WTC11 (cell line): ENCODE data around the gene SPEM2. TPM values are rescaled to one million over a fixed set of nuclear protein-coding genes. Genes with fewer than 3 reads are reported as not detected.
"Not testable (repeated sequence)": the region's sequence is repeated elsewhere in the genome, so short reads cannot be mapped to it uniquely, and the experiment has no call there.

Experiments used
- ATAC-seq: fragments of 200-7000 bp; cut with Tn5 transposase; 2 replicates; pipeline ENCODE4 v1.10.0; 2021; ENCODE audit warnings: mild to moderate bottlenecking, moderate library complexity
- CTCF ChIA-PET: fragments of 300-600 bp; sonication (Branson Sonifier 250); formaldehyde crosslinking; loops from one replicate; lab custom pipeline; 2021; ENCODE audit warnings: antibody characterized with exemption; lab: Charles Lee
- POLR2A ChIA-PET: fragments of 350-600 bp; sonication (Branson Sonifier 250); formaldehyde crosslinking; loops from one replicate; lab custom pipeline; 2021; ENCODE audit warnings: antibody characterized with exemption; lab: Charles Lee
- DNase-seq: peaks from one replicate; pipeline ENCODE4 v3.0.0; 2021; ENCODE audit warnings: low spot score
- H3K27ac Mint-ChIP-seq: 2 replicates; pipeline ENCODE4 v1.8.0; 2021; ENCODE audit warnings: mixed read lengths
- H3K27me3 Mint-ChIP-seq: 2 replicates; pipeline ENCODE4 v1.8.0; 2021; ENCODE audit warnings: low read depth, mild to moderate bottlenecking, moderate library complexity, mixed read lengths
- H3K36me3 Mint-ChIP-seq: 2 replicates; pipeline ENCODE4 v1.8.0; 2021; ENCODE audit warnings: mixed read lengths
- H3K4me1 Mint-ChIP-seq: 2 replicates; pipeline ENCODE4 v1.8.0; 2022; ENCODE audit warnings: mixed read lengths
- H3K4me3 Mint-ChIP-seq: 2 replicates; pipeline ENCODE4 v1.8.0; 2021; ENCODE audit warnings: mild to moderate bottlenecking, moderate library complexity, mixed read lengths
- H3K9me3 Mint-ChIP-seq: 2 replicates; pipeline ENCODE4 v1.8.0; 2021; ENCODE audit warnings: mixed read lengths
- ATF1 ChIP-seq: sonication (generic); formaldehyde crosslinking; IDR thresholded peaks from 2 replicates; pipeline ENCODE4 v1.8.1; 2023; ENCODE audit warnings: mild to moderate bottlenecking, moderate library complexity, missing genetic modification reagents
- FOXP1 ChIP-seq: sonication (generic); formaldehyde crosslinking; IDR thresholded peaks from 2 replicates; pipeline ENCODE4 v1.8.0; 2022; ENCODE audit warnings: missing genetic modification reagents, mild to moderate bottlenecking, moderate library complexity, borderline replicate concordance
- HMGA2 ChIP-seq: fragments of 250-450 bp; sonication (Bioruptor Pico); IDR thresholded peaks from 2 replicates; pipeline ENCODE4 v1.4.0; 2021; ENCODE audit warnings: mild to moderate bottlenecking, moderate library complexity
- MXD4 ChIP-seq: fragments of 250-450 bp; sonication (Bioruptor Pico); IDR thresholded peaks from 2 replicates; pipeline ENCODE4 v1.8.0; 2021; ENCODE audit warnings: mild to moderate bottlenecking, moderate library complexity, borderline replicate concordance
- MYBL2 ChIP-seq: sonication (generic); formaldehyde crosslinking; IDR thresholded peaks from 2 replicates; pipeline ENCODE4 v1.8.1; 2023; ENCODE audit warnings: mild to moderate bottlenecking, moderate library complexity, missing genetic modification reagents
- NFE2L1 ChIP-seq: sonication (generic); formaldehyde crosslinking; IDR thresholded peaks from 2 replicates; pipeline ENCODE4 v1.8.1; 2023; ENCODE audit warnings: missing genetic modification reagents
- NR3C1 ChIP-seq: sonication (generic); formaldehyde crosslinking; conservative IDR thresholded peaks from 2 replicates; pipeline ENCODE4 v1.8.1; 2023; ENCODE audit warnings: low read depth, mild to moderate bottlenecking, missing genetic modification reagents
- TEAD1 ChIP-seq: sonication (generic); formaldehyde crosslinking; IDR thresholded peaks from 2 replicates; pipeline ENCODE4 v1.8.0; 2022; ENCODE audit warnings: mild to moderate bottlenecking, missing genetic modification reagents
- TP53 ChIP-seq: sonication (generic); formaldehyde crosslinking; IDR thresholded peaks from 2 replicates; pipeline ENCODE4 v1.8.1; 2023; ENCODE audit warnings: mild to moderate bottlenecking, missing genetic modification reagents
- ZBTB21 ChIP-seq: sonication (generic); formaldehyde crosslinking; IDR thresholded peaks from 2 replicates; pipeline ENCODE4 v1.8.1; 2023; ENCODE audit warnings: mild to moderate bottlenecking, missing genetic modification reagents, borderline replicate concordance
- ZNF317 ChIP-seq: sonication (generic); formaldehyde crosslinking; IDR thresholded peaks from 2 replicates; pipeline ENCODE4 v1.8.1; 2023; ENCODE audit warnings: low read depth, mild to moderate bottlenecking, moderate library complexity, missing genetic modification reagents, borderline replicate concordance
- total RNA-seq: library from RNA; stranded (reverse); gene quantifications from 3 replicates; pipeline ENCODE4 v1.2.3, GENCODE V29; 2021
- TF ChIP-seq, protein P1 (sequence below): sonication (generic); formaldehyde crosslinking; IDR thresholded peaks from 2 replicates; pipeline ENCODE4 v1.8.0; 2023; ENCODE audit warnings: mild to moderate bottlenecking, missing genetic modification reagents
- TF ChIP-seq, protein P2 (sequence below): sonication (generic); formaldehyde crosslinking; IDR thresholded peaks from 2 replicates; pipeline ENCODE4 v1.8.0; 2023; ENCODE audit warnings: missing genetic modification reagents, mild to moderate bottlenecking, borderline replicate concordance
- TF ChIP-seq, protein P3 (sequence below): sonication (generic); formaldehyde crosslinking; IDR thresholded peaks from 2 replicates; pipeline ENCODE4 v1.8.1; 2022; ENCODE audit warnings: mild to moderate bottlenecking, moderate library complexity, missing genetic modification reagents
- TF ChIP-seq, protein P4 (sequence below): sonication (generic); formaldehyde crosslinking; conservative IDR thresholded peaks from 2 replicates; pipeline ENCODE4 v1.8.1; 2022; ENCODE audit warnings: mild to moderate bottlenecking, missing genetic modification reagents
- TF ChIP-seq, protein P5 (sequence below): fragments of 200-600 bp; IDR thresholded peaks from 2 replicates; pipeline ENCODE4 v1.8.0; 2022; ENCODE audit warnings: antibody characterized with exemption
- TF ChIP-seq, protein P6 (sequence below): sonication (generic); formaldehyde crosslinking; IDR thresholded peaks from 2 replicates; pipeline ENCODE4 v1.8.0; 2022; ENCODE audit warnings: mild to moderate bottlenecking, missing genetic modification reagents

SPEM2 gene
- total RNA-seq, 1 experiment from 2014 or later = 0.13 TPM

DNA sequence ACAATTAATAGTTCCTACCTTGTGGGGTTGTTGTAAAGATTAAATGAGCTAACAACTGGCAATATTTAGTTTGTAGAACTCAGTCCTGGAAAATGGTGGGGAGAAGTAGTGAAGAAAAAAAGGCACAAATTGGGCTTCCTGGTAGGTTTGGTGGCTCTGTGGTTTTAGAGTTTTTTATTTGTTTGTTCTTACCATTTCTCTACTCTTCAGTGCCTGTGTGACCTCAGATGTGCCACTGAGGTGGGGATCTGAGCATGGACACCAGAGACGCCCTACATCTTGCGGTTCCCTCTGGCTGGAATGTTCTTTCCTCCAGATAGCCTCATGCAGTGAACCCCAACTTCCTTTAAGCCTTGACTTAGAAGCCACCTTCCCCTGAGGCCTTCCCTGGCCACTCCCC is 46.3 kb downstream of the SPEM2 start (continued):
- TF ChIP-seq, protein P1, sequence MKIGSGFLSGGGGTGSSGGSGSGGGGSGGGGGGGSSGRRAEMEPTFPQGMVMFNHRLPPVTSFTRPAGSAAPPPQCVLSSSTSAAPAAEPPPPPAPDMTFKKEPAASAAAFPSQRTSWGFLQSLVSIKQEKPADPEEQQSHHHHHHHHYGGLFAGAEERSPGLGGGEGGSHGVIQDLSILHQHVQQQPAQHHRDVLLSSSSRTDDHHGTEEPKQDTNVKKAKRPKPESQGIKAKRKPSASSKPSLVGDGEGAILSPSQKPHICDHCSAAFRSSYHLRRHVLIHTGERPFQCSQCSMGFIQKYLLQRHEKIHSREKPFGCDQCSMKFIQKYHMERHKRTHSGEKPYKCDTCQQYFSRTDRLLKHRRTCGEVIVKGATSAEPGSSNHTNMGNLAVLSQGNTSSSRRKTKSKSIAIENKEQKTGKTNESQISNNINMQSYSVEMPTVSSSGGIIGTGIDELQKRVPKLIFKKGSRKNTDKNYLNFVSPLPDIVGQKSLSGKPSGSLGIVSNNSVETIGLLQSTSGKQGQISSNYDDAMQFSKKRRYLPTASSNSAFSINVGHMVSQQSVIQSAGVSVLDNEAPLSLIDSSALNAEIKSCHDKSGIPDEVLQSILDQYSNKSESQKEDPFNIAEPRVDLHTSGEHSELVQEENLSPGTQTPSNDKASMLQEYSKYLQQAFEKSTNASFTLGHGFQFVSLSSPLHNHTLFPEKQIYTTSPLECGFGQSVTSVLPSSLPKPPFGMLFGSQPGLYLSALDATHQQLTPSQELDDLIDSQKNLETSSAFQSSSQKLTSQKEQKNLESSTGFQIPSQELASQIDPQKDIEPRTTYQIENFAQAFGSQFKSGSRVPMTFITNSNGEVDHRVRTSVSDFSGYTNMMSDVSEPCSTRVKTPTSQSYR (CRISPR knock-in tag) = no peak
- TF ChIP-seq ZNF317 (CRISPR knock-in tag) (no peak), NFE2L1 (CRISPR knock-in tag) (no peak), FOXP1 (CRISPR knock-in tag) (no peak), MXD4 (CRISPR knock-in tag) (no peak), TEAD1 (CRISPR knock-in tag) (no peak)
- TF ChIP-seq, protein P2, sequence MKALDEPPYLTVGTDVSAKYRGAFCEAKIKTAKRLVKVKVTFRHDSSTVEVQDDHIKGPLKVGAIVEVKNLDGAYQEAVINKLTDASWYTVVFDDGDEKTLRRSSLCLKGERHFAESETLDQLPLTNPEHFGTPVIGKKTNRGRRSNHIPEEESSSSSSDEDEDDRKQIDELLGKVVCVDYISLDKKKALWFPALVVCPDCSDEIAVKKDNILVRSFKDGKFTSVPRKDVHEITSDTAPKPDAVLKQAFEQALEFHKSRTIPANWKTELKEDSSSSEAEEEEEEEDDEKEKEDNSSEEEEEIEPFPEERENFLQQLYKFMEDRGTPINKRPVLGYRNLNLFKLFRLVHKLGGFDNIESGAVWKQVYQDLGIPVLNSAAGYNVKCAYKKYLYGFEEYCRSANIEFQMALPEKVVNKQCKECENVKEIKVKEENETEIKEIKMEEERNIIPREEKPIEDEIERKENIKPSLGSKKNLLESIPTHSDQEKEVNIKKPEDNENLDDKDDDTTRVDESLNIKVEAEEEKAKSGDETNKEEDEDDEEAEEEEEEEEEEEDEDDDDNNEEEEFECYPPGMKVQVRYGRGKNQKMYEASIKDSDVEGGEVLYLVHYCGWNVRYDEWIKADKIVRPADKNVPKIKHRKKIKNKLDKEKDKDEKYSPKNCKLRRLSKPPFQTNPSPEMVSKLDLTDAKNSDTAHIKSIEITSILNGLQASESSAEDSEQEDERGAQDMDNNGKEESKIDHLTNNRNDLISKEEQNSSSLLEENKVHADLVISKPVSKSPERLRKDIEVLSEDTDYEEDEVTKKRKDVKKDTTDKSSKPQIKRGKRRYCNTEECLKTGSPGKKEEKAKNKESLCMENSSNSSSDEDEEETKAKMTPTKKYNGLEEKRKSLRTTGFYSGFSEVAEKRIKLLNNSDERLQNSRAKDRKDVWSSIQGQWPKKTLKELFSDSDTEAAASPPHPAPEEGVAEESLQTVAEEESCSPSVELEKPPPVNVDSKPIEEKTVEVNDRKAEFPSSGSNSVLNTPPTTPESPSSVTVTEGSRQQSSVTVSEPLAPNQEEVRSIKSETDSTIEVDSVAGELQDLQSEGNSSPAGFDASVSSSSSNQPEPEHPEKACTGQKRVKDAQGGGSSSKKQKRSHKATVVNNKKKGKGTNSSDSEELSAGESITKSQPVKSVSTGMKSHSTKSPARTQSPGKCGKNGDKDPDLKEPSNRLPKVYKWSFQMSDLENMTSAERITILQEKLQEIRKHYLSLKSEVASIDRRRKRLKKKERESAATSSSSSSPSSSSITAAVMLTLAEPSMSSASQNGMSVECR (CRISPR knock-in tag) = no peak

DNA sequence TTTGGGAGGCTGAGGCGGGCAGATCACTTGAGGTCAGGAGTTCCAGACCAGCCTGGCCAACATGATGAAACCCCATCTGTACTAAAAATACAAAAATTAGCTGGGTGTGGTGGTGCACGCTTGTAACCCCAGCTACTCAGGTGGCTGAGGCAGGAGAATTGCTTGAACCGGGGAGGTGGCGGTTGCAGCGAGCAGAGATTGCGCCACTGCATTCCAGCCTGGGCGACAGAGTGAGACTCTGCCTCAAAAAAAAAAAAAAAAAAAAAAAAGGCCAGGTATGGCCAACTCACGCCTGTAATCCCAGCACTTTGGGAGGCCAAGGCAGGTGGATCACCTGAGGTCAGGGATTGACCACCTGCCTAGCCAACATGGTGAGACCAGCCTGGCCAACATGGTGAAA is 49.4 kb downstream of the SPEM2 start:
- H3K4me1 Mint-ChIP-seq = peaks cover 24% of the 10 kb centered on the region
- not testable (repeated sequence) for H3K4me3 Mint-ChIP-seq, H3K27me3 Mint-ChIP-seq, DNase-seq, ATAC-seq, H3K9me3 Mint-ChIP-seq, H3K27ac Mint-ChIP-seq, H3K36me3 Mint-ChIP-seq
- CTCF ChIA-PET = interaction anchor here (0.7 to 2.7 kb wide), 2 partner anchors 40 to 86 kb away, joined by 6 to 11 read pairs; no protein-coding TSS in a partner anchor
- POLR2A ChIA-PET = interaction anchor here (0.7 kb wide), 2 partner anchors 16 to 33 kb away, joined by 3 to 4 read pairs; no protein-coding TSS in a partner anchor

DNA sequence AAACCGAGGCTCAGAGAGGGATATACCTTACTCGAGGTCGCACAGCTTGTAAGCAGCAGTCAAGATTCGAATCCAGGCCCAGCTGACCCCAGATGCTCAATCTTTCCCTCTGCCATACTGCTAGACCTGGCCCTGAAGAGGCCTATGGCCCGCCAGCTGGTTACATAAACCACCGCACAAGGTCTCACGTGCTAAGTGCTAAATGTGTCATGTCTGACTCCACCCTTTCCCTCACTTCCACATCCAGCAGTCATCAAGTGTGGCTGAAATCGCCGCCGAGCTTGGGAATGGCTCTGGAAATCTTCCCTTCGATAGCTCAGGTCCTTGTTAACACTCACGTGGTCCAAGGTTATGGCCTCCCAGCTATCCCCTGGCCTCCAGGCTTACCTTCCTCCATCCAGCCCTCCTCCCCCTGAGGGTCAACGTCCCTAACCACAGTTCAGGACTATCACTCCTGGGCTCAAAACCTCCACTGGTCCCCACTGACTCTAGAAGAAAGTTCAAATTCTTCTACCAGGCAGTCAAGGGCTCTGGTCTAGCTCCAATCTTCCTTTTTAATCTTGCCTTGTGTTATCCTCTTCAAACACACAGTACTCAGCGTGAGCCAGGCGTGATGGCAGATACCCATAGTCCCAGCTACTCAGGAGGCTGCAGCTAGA is 50.5 kb downstream of the SPEM2 start:
- ChIA-PET POLR2A (interaction anchor here (1.5 kb wide), 1 partner anchor 30 kb away, joined by 3 read pairs; no protein-coding TSS in a partner anchor), CTCF (interaction anchor here (0.6 to 5.3 kb wide), 6 partner anchors 35 to 120 kb away, joined by 3 to 27 read pairs (median 5); partner anchors contain the start of gene TMEM102)
- H3K27me3 Mint-ChIP-seq = no peaks in the 10 kb centered on the region
- DNase-seq = no peak
- TF ChIP-seq ZBTB21 (CRISPR knock-in tag) (no peak), TEAD1 (CRISPR knock-in tag) (no peak)
- TF ChIP-seq, protein P3, sequence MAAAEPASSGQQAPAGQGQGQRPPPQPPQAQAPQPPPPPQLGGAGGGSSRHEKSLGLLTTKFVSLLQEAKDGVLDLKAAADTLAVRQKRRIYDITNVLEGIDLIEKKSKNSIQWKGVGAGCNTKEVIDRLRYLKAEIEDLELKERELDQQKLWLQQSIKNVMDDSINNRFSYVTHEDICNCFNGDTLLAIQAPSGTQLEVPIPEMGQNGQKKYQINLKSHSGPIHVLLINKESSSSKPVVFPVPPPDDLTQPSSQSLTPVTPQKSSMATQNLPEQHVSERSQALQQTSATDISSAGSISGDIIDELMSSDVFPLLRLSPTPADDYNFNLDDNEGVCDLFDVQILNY (CRISPR knock-in tag) = no peak
- H3K4me1 Mint-ChIP-seq = peaks cover 32% of the 10 kb centered on the region
- no peak for ATAC-seq
- no peak overlapping the region; the same call in 1 of the 2 replicates for H3K27ac Mint-ChIP-seq
- no peaks in the 10 kb centered on the region for H3K9me3 Mint-ChIP-seq
- no peaks in the 10 kb centered on the region for H3K36me3 Mint-ChIP-seq
- no peak overlapping the region for H3K4me3 Mint-ChIP-seq

DNA sequence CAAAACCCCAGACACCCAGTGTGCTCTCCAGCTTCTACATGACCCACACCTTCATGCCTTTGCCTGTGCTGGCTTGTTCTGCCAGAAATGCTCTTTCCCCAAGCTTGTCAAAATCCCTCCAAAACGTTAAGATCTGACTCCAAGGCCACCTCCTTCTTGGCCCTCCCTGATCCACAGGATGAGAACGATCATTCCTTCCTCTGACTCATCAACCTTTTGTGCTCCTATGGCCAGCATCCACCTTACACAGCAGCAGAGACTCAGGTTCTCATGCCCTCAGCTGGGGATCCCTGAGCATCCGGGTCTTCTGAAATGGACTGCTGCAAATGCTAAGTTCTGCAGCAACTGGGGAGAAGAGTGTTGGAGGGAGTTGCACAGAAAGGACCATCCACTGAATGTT is 51.1 kb downstream of the SPEM2 start:
- Mint-ChIP-seq H3K27ac (peak overlapping the region; percentile 90), H3K4me1 (peaks cover 38% of the 10 kb centered on the region), H3K36me3 (no peaks in the 10 kb centered on the region), H3K4me3 (no peak overlapping the region), H3K9me3 (no peaks in the 10 kb centered on the region), H3K27me3 (no peaks in the 10 kb centered on the region)
- no peak for ATAC-seq
- ChIA-PET POLR2A (interaction anchor here (0.6 to 1.5 kb wide), 3 partner anchors 31 to 202 kb away, joined by 3 to 4 read pairs (median 3); no protein-coding TSS in a partner anchor), CTCF (interaction anchor here (1.1 to 5.3 kb wide), 5 partner anchors 35 to 121 kb away, joined by 3 to 27 read pairs (median 6); partner anchors contain the start of gene TMEM102)
- no peak for DNase-seq
- TF ChIP-seq HMGA2 (CRISPR knock-in tag) = no peak
- TF ChIP-seq, protein P4, sequence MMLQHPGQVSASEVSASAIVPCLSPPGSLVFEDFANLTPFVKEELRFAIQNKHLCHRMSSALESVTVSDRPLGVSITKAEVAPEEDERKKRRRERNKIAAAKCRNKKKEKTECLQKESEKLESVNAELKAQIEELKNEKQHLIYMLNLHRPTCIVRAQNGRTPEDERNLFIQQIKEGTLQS (CRISPR knock-in tag) = no peak
- no peak for TF ChIP-seq MYBL2 (CRISPR knock-in tag)
- TF ChIP-seq, protein P5, sequence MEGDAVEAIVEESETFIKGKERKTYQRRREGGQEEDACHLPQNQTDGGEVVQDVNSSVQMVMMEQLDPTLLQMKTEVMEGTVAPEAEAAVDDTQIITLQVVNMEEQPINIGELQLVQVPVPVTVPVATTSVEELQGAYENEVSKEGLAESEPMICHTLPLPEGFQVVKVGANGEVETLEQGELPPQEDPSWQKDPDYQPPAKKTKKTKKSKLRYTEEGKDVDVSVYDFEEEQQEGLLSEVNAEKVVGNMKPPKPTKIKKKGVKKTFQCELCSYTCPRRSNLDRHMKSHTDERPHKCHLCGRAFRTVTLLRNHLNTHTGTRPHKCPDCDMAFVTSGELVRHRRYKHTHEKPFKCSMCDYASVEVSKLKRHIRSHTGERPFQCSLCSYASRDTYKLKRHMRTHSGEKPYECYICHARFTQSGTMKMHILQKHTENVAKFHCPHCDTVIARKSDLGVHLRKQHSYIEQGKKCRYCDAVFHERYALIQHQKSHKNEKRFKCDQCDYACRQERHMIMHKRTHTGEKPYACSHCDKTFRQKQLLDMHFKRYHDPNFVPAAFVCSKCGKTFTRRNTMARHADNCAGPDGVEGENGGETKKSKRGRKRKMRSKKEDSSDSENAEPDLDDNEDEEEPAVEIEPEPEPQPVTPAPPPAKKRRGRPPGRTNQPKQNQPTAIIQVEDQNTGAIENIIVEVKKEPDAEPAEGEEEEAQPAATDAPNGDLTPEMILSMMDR = no peak
- no peak for TF ChIP-seq TP53
- TF ChIP-seq, protein P6, sequence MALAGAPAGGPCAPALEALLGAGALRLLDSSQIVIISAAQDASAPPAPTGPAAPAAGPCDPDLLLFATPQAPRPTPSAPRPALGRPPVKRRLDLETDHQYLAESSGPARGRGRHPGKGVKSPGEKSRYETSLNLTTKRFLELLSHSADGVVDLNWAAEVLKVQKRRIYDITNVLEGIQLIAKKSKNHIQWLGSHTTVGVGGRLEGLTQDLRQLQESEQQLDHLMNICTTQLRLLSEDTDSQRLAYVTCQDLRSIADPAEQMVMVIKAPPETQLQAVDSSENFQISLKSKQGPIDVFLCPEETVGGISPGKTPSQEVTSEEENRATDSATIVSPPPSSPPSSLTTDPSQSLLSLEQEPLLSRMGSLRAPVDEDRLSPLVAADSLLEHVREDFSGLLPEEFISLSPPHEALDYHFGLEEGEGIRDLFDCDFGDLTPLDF = no peak
- no peak for TF ChIP-seq NR3C1 (CRISPR knock-in tag)
- no peak for TF ChIP-seq ATF1
